ENCODE results near the gene ISOC2.

GRCh38 chr19:55466241-55466614 lies 4.8 kb upstream of the ISOC2 start:
- no peak for TF ChIP-seq CTCF (IDR thresholded peaks at IDR 0.05; ENCODE audit: low read length)
- TF ChIP-seq EZH2 (IDR thresholded peaks at IDR 0.05; ENCODE audit: borderline replicate concordance, low read length): no peak

All from OCI-LY1 (cell line).